Pancreas (tissue), 10 donors: ENCODE measurements around the gene ROBO4. TPM values are rescaled to one million over a fixed set of nuclear protein-coding genes. Genes with fewer than 3 reads are reported as not detected.

ENCODE experiments used
- ATAC-seq, 4 donors: fragments of 200-7000 bp; cut with Tn5 transposase; one replicate each; pipeline versions ENCODE4 v1.8.0 to v1.9.1; 2020; ENCODE audit warnings: mild to moderate bottlenecking in 4 of 4, moderate library complexity in 4 of 4
- DNase-seq, 6 donors: peaks; one replicate each; pipeline ENCODE4 v3.0.0-alpha.2; 2020
- FAIRE-seq: peaks from 2 replicates; lab custom pipeline; 2012; peaks lifted over from hg19 to GRCh38; lab: Jason Lieb, UNC
- H3K27ac ChIP-seq, 4 donors: fragments of 200-600 bp; sonication (generic); 1 replicate in 3 of 4; 2 replicates in 1 of 4; pipeline versions ENCODE4 v1.5.0 to v1.8.0; 2020
- H3K27me3 ChIP-seq, 4 donors: fragments of 200-600 bp; one replicate each; pipeline ENCODE4 v1.8.0; 2021
- H3K36me3 ChIP-seq, 3 donors: fragments of 200-600 bp; sonication (generic) in 1 of 3; one replicate each; pipeline versions ENCODE4 v1.5.0 to v1.8.0; 2020 to 2021
- H3K4me1 ChIP-seq, 3 donors: fragments of 200-600 bp; one replicate each; pipeline ENCODE4 v1.8.0; 2021
- H3K4me3 ChIP-seq, 4 donors: fragments of 200-600 bp; sonication (generic) in 2 of 4; one replicate each; pipeline versions ENCODE4 v1.5.0 to v1.8.0; 2020 to 2021
- H3K9me3 ChIP-seq, 4 donors: fragments of 200-600 bp; one replicate each; pipeline ENCODE4 v1.8.0; 2021
- CTCF ChIP-seq, 4 donors: fragments of 200-600 bp; sonication (generic) in 3 of 4; IDR thresholded peaks; one replicate each; pipeline versions ENCODE4 v1.5.0 to v1.8.0; 2021; ENCODE audit warnings: antibody characterized with exemption in 4 of 4
- WGBS, 2 donors: extraction: QIAGEN DNeasy Blood & Tissue Kit; methylation state at CpG; one replicate each; pipeline ENCODE4 v1.1.7; 2013; 5-methylcytosine and 5-hydroxymethylcytosine counted together
- intact Hi-C, 3 donors: fragments of 100-400 bp; cut with DNase I; formaldehyde crosslinking; loops; one replicate each; pipeline versions ENCODE4 v1.11.1 to v1.14.2; 2022
- polyA plus RNA-seq, 2 donors: library from polyadenylated mRNA; stranded (reverse); fragments of 200-250 nt; gene quantifications; one replicate each; pipeline ENCODE4 v1.2.3, GENCODE V29; 2013
- total RNA-seq, 6 donors: library from RNA; stranded (reverse); fragmentation: NEBNext Ultra II Directional in 4 of 6; extraction: Animal tissue kit (Norgen Biotek cat#: 25700) in 4 of 6; gene quantifications; one replicate each; pipeline versions ENCODE4 v1.2.1 to v1.2.4, GENCODE V29; 2021 to 2023
- donor health status: healthy with polysubstance abuse.
- donor health status: DM: no; HTN: no; CAD: no; lungs with moderate emphysema.
- donor health status: DM: no; HTN: no; CAD: no.
- donor health status: control.
- donor health status: control.
- donor health status: Bipolar disorder and iron deficiency.
- donor health status: DM: yes; HTN: yes; CAD: no.
- donor health status: DM: no; HTN: no; CAD: no.
- donor health status: DM: no; HTN: no; CAD: no.
- donor health status: DM: yes; HTN: yes; CAD: no.

ROBO4 gene
- total and polyA plus RNA-seq, 8 donors = 2.3 to 9.8 (median 3.8) TPM

GRCh38 chr11:124879493-124880289 lies 18.0 kb downstream of the ROBO4 start:
- no peak for ATAC-seq
- H3K4me1 ChIP-seq = peaks cover 0 to 5% (median 0%) of the 10 kb centered on the region in 3 donors
- H3K9me3 ChIP-seq = no peaks in the 10 kb centered on the region
- TF ChIP-seq CTCF (IDR thresholded peaks at IDR 0.05) = no peak
- H3K36me3 ChIP-seq = no peaks in the 10 kb centered on the region
- FAIRE-seq = no peak
- WGBS, 2 donors = 82 to 86% methylated on average over 13 to 16 of the region's 16 CpGs
- H3K4me3 ChIP-seq = no peak overlapping the region
- intact Hi-C loops = no loop called here
- DNase-seq = peak in 1 of 6 donors; percentile 69
- no peaks in the 10 kb centered on the region for H3K27me3 ChIP-seq
- H3K27ac ChIP-seq = no peak overlapping the region

GRCh38 chr11:124878759-124879492 lies 18.7 kb downstream of the ROBO4 start:
- intact Hi-C loops = no loop called here
- TF ChIP-seq CTCF (IDR thresholded peaks at IDR 0.05) = no peak
- no peak for ATAC-seq
- no peak for FAIRE-seq
- Histone ChIP-seq H3K27ac (no peak overlapping the region), H3K27me3 (no peaks in the 10 kb centered on the region), H3K4me3 (no peak overlapping the region), H3K9me3 (no peaks in the 10 kb centered on the region), H3K36me3 (no peaks in the 10 kb centered on the region), H3K4me1 (peaks cover 0 to 5% (median 0%) of the 10 kb centered on the region in 3 donors)
- DNase-seq = no peak
- WGBS, 2 donors = 82 to 88% methylated on average over 11 of the region's 11 CpGs

GRCh38 chr11:124877910-124878758 lies 19.5 kb downstream of the ROBO4 start:
- no peaks in the 10 kb centered on the region for H3K9me3 ChIP-seq
- peaks cover 0 to 5% (median 0%) of the 10 kb centered on the region in 3 donors for H3K4me1 ChIP-seq
- 53 to 55% methylated on average over 12 to 17 of the region's 17 CpGs for WGBS, 2 donors
- ATAC-seq (no peak), DNase-seq (no peak), FAIRE-seq (no peak)
- TF ChIP-seq CTCF (IDR thresholded peaks at IDR 0.05) = no peak
- H3K36me3 ChIP-seq = no peaks in the 10 kb centered on the region
- intact Hi-C loops = no loop called here
- H3K27ac ChIP-seq = no peak overlapping the region
- H3K27me3 ChIP-seq = no peaks in the 10 kb centered on the region
- H3K4me3 ChIP-seq = no peak overlapping the region

DNA sequence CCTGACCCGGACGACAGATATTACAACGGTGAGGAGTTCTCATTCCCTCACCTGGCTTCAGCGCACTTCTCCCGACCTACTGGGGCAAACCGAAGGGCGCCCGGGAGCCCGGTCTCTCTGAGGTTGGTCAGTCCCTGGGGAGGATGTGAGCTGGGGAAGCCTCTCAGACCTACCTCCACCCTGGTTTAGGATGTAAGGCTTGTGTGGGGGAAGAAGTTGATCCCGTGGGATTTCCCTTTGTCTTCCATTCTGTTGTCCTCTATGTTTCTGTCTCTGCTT lies 20.1 kb downstream of the ROBO4 start:
- peaks cover 0 to 5% (median 0%) of the 10 kb centered on the region in 3 donors for H3K4me1 ChIP-seq
- H3K27me3 ChIP-seq = no peaks in the 10 kb centered on the region
- H3K4me3 ChIP-seq = peak overlapping the region in 1 of 4 donors; percentile 79
- no peak for DNase-seq
- no peaks in the 10 kb centered on the region for H3K36me3 ChIP-seq
- no peak for ATAC-seq
- WGBS, 2 donors = 41 to 57% methylated on average over 10 of the region's 10 CpGs
- no peak overlapping the region for H3K27ac ChIP-seq
- no peaks in the 10 kb centered on the region for H3K9me3 ChIP-seq
- no peak for TF ChIP-seq CTCF (IDR thresholded peaks at IDR 0.05)
- intact Hi-C loops = no loop called here
- FAIRE-seq = no peak
